Panc1 (cell line): Measurements from ENCODE around the gene SYNE1. TPM values are rescaled to one million over a fixed set of nuclear protein-coding genes. Genes with fewer than 3 reads are reported as not detected.

Experiments
- ATAC-seq: fragments of 200-7000 bp; cut with Tn5 transposase; 2 replicates; pipeline ENCODE4 v1.9.1; 2020; ENCODE audit warnings: mild to moderate bottlenecking, moderate library complexity
- BruUV-seq: library from RNA; stranded (reverse); fragments of 400-500 nt; replicated peaks from 2 replicates; lab custom pipeline; 2021; lab: Mats Ljungman, UMichigan
- CTCF ChIA-PET: fragments of 300-600 bp; sonication (Branson Sonifier 250); formaldehyde crosslinking; loops from one replicate; lab custom pipeline; 2022; ENCODE audit warnings: antibody characterized with exemption; lab: Charles Lee
- POLR2A ChIA-PET: fragments of 300-600 bp; sonication (Branson Sonifier 250); formaldehyde crosslinking; loops from one replicate; lab custom pipeline; 2022; ENCODE audit warnings: antibody characterized with exemption; lab: Charles Lee
- DNase-seq: peaks from one replicate; pipeline ENCODE4 v3.0.0-alpha.2; 2010; ENCODE audit warnings: low read depth, low spot score
- H3K27ac ChIP-seq: 2 replicates; pipeline ENCODE4 v1.5.1; 2011; ENCODE audit warnings: mild to moderate bottlenecking, low read length, inconsistent platforms
- H3K27me3 ChIP-seq: fragments of 200-500 bp; sonication (Bioruptor generic); 2 replicates; pipeline ENCODE4 v1.6.0; 2014; ENCODE audit warnings: low read length, inconsistent platforms; ENCODE audit not compliant: control insufficient read depth, insufficient read depth
- H3K36me3 ChIP-seq: fragments of 200-500 bp; sonication (Bioruptor generic); 2 replicates; pipeline ENCODE4 v1.5.1; 2014; ENCODE audit warnings: inconsistent platforms, mild to moderate bottlenecking, low read length, moderate library complexity; ENCODE audit not compliant: control insufficient read depth, insufficient read depth
- H3K4me1 ChIP-seq: 2 replicates; pipeline ENCODE4 v1.5.1; 2011; ENCODE audit warnings: inconsistent platforms, mild to moderate bottlenecking, low read length, moderate library complexity; ENCODE audit not compliant: control insufficient read depth, insufficient read depth
- H3K4me3 ChIP-seq, 2 experiments: 2 replicates each; pipeline ENCODE4 v1.5.1; 2011 to 2012; ENCODE audit warnings: low read depth in 2 of 2, low read length in 2 of 2, mild to moderate bottlenecking in 2 of 2, inconsistent platforms in 1 of 2, moderate library complexity in 1 of 2
- H3K9me3 ChIP-seq: fragments of 200-500 bp; sonication (Bioruptor generic); 2 replicates; pipeline ENCODE4 v1.5.1; 2014; ENCODE audit warnings: low read depth, mild to moderate bottlenecking, inconsistent platforms, low read length, moderate library complexity; ENCODE audit not compliant: control insufficient read depth, insufficient read depth
- CTCF ChIP-seq: fragments of 450-650 bp; IDR thresholded peaks from 2 replicates; pipeline ENCODE4 v1.5.1; 2017; ENCODE audit warnings: mild to moderate bottlenecking
- POLR2AphosphoS5 ChIP-seq: IDR thresholded peaks from 2 replicates; pipeline ENCODE4 v1.6.1; 2012; ENCODE audit warnings: mild to moderate bottlenecking, low read depth, low read length, moderate library complexity
- REST ChIP-seq, 2 experiments: IDR thresholded peaks; 2 replicates each; pipeline ENCODE4 v1.6.1; 2011 to 2012; ENCODE audit warnings: low read depth in 2 of 2, control low read depth in 1 of 2, low read length in 1 of 2, mild to moderate bottlenecking in 1 of 2, moderate library complexity in 1 of 2; ENCODE audit not compliant: insufficient read depth in 1 of 2
- SIN3A ChIP-seq: IDR thresholded peaks from 2 replicates; pipeline ENCODE4 v1.6.1; 2012; ENCODE audit warnings: low read depth, mild to moderate bottlenecking, low read length, moderate library complexity, borderline replicate concordance; ENCODE audit not compliant: insufficient read depth
- TCF7L2 ChIP-seq: IDR thresholded peaks from 2 replicates; pipeline ENCODE4 v1.6.1; 2011; ENCODE audit warnings: mild to moderate bottlenecking, low read depth, low read length, inconsistent platforms
- in situ Hi-C: cut with HindIII; loops from 2 replicates; pipeline ENCODE4 v1.10.0; 2016; ENCODE audit warnings: low sequenced_read_pairs, low pct_unique_long_range_greater_than_20kb
- intact Hi-C: fragments of 100-400 bp; cut with micrococcal nuclease; formaldehyde crosslinking; loops from one replicate; pipeline ENCODE4 v1.10.0; 2022; ENCODE audit not compliant: unreplicated experiment
- total RNA-seq: library from RNA; stranded (reverse); gene quantifications from one replicate; pipeline ENCODE4 v1.2.1, GENCODE V29; 2021; ENCODE audit not compliant: unreplicated experiment

Gene SYNE1
- total RNA-seq, 1 experiment from 2014 or later, result 3.2 TPM

- TF ChIP-seq REST (IDR thresholded peaks at IDR 0.05; ENCODE audit: insufficient read depth in 1 of 2, low read depth in 2 of 2, low read length in 1 of 2), result no peak
These were observed 396.0 kb downstream of the SYNE1 start (continued) for GRCh38 chr6:152241013-152241766.

GRCh38 chr6:152240436-152240835 lies 396.7 kb downstream of the SYNE1 start:
- no peaks in the 10 kb centered on the region for H3K27me3 ChIP-seq
- H3K27ac ChIP-seq, result no peak overlapping the region
- ChIA-PET POLR2A (no interaction called here), CTCF (no interaction called here)
- no peak for DNase-seq
- H3K4me1 ChIP-seq, result no peaks in the 10 kb centered on the region
- H3K9me3 ChIP-seq, result no peaks in the 10 kb centered on the region
- no peak for TF ChIP-seq TCF7L2
- TF ChIP-seq POLR2AphosphoS5, result no peak
- no peak for TF ChIP-seq CTCF
- no peak for TF ChIP-seq SIN3A
- in situ Hi-C loops, result no loop called here
- no peak for ATAC-seq
- H3K4me3 ChIP-seq, result no peak overlapping the region
- H3K36me3 ChIP-seq, result no peaks in the 10 kb centered on the region
- no TSS peak for BruUV-seq
- intact Hi-C loops, result no loop called here

- POLR2A ChIA-PET, result no interaction called here
- Histone ChIP-seq H3K4me1 (no peaks in the 10 kb centered on the region), H3K9me3 (no peaks in the 10 kb centered on the region), H3K27ac (no peak overlapping the region), H3K27me3 (no peaks in the 10 kb centered on the region), H3K36me3 (no peaks in the 10 kb centered on the region), H3K4me3 (no peak overlapping the region)
- ATAC-seq (no peak), DNase-seq (no peak)
- BruUV-seq, result no TSS peak
- in situ Hi-C loops, result no loop called here
- intact Hi-C loops, result no loop called here
- TF ChIP-seq TCF7L2, result no peak
- no peak for TF ChIP-seq CTCF
- TF ChIP-seq SIN3A, result no peak
- TF ChIP-seq REST (IDR thresholded peaks at IDR 0.05; ENCODE audit: insufficient read depth in 1 of 2, low read depth in 2 of 2, low read length in 1 of 2), result no peak
- no peak for TF ChIP-seq POLR2AphosphoS5
- CTCF ChIA-PET, result no interaction called here
These were observed 400.6 kb downstream of the SYNE1 start for GRCh38 chr6:152236370-152237097.
